Testis (tissue), 2 donors: ENCODE measurements around the gene MRPS33.

ENCODE experiments used
- POLR2A ChIP-seq: fragments of 450-650 bp; IDR thresholded peaks from one replicate; pipeline ENCODE4 v1.6.1; 2017; ENCODE audit warnings: antibody characterized with exemption, mild to moderate bottlenecking, moderate library complexity
- TF ChIP-seq, protein P1 (sequence below), 3 experiments: fragments of 450-650 bp in 2 of 3; fragments of 200-600 bp in 1 of 3; sonication (generic) in 1 of 3; IDR thresholded peaks; one replicate each; pipeline ENCODE4 v1.5.1; 2016 to 2019; ENCODE audit warnings: antibody characterized with exemption in 3 of 3, mild to moderate bottlenecking in 2 of 3, moderate library complexity in 1 of 3

DNA sequence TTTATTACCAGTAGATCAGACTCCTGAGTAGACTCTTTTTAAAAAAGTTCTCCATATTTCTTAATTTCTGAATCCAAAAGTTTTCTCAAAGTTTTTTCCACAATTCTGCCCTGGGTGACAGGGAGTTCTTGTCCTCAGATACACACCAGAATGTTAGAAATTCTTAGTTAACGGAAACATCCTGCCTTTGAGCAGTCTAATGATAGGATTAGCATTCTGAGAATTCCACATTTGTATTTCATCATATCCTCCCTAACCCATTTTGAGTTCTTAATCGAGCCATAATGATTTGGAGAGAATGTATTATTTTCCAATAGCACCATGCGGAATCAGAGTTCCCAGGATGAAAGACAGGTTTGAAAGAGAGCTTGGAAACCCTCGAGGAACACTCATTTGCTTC, 28.9 kb upstream of the MRPS33 start:
- TF ChIP-seq, protein P1, sequence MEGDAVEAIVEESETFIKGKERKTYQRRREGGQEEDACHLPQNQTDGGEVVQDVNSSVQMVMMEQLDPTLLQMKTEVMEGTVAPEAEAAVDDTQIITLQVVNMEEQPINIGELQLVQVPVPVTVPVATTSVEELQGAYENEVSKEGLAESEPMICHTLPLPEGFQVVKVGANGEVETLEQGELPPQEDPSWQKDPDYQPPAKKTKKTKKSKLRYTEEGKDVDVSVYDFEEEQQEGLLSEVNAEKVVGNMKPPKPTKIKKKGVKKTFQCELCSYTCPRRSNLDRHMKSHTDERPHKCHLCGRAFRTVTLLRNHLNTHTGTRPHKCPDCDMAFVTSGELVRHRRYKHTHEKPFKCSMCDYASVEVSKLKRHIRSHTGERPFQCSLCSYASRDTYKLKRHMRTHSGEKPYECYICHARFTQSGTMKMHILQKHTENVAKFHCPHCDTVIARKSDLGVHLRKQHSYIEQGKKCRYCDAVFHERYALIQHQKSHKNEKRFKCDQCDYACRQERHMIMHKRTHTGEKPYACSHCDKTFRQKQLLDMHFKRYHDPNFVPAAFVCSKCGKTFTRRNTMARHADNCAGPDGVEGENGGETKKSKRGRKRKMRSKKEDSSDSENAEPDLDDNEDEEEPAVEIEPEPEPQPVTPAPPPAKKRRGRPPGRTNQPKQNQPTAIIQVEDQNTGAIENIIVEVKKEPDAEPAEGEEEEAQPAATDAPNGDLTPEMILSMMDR (IDR thresholded peaks at IDR 0.05) = no peak
- TF ChIP-seq POLR2A = no peak
